RCC 7860 (cell line): Measurements from ENCODE around the gene CFAP58.

Source experiments
- DNase-seq: peaks from one replicate; pipeline ENCODE4 v3.0.0-alpha.2; 2015; ENCODE audit warnings: low spot score
- FAIRE-seq: peaks from 2 replicates; lab custom pipeline; 2012; peaks lifted over from hg19 to GRCh38; lab: Jason Lieb, UNC

The CFAP58 gene

DNA sequence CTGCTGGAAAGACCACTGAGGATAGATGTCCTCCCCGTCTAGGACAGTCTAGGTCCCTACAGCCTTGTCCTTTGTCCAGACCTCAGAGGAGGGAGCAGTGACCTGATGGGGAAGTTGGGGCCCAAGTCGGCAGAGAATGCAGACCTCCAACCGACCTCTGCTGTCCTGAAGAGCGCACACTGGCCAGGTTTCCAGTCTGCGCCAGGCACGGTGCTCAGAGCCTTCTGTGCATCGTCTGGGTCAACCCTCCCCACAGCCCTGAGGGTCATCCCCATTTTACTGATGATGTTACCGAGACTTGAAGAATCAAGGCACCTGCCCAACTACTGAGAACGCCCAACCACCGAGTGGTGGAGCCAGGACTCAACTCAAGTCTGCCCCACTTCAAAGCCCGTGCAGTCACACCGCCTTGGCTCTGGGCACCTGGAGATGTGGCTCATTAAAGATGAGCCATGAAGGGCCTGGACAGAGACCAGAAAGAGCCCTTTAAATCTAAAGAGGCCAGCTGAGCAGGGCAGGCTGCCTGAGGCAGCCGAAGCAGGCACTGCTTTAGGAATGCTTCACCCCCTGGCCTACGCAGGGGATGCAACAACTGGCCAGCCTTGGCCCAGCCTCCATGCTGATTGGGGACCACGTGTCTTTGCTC, 19.8 kb upstream of the CFAP58 start:
- FAIRE-seq, result no peak
- no peak for DNase-seq

DNA sequence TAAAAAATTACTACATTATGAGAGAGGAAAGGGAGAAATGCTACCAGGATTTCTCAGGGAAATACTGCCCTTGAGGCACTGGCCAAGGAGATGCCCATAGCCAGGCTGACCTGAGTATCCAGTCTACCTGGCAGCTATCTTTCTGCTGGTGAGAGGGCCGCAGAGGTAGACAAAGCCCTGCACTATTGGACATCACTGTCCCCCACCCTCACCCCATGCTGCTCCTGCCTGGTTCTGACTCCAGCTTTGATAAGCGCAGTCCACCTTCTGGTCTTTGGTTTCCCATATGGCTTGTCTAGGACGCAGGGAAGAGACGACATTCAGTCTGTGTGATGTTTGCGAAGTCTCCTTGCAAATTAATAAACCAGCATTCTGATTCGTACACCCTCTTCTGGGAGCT, 19.1 kb upstream of the CFAP58 start:
- DNase-seq (no peak), FAIRE-seq (no peak)

DNA sequence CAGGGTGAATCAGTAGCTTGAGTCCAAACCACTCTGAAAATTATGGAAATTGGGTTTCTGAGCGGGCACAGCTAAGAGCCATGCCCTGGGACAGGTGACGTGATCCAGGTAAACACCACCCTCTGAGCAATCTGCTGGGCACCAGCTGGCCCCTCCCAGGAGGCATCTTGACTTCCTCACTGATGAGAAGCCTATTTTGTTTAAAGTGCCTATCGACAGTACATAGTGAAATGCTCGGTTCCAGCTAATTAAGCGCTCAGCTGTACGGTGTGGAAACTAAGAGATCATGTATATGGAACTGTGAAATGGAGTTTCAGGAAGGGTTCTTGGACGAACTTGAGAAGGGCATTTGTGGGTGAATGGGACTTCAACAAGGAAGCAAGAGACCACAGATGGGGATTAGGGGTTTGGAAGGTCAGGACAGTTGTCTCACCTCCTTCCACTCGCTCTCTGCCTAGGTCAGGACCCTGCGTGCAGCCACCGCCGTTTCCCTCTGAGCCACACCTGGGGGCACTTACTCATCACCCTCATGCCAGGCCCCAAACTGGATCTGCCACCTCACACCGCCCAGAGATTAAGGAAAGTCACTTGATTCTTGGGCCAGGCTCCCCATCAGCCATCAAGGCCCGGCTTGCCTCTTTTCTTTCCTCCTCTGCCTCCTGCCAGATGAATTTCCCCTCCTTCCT, 18.5 kb upstream of the CFAP58 start:
- FAIRE-seq (no peak), DNase-seq (no peak)

DNA sequence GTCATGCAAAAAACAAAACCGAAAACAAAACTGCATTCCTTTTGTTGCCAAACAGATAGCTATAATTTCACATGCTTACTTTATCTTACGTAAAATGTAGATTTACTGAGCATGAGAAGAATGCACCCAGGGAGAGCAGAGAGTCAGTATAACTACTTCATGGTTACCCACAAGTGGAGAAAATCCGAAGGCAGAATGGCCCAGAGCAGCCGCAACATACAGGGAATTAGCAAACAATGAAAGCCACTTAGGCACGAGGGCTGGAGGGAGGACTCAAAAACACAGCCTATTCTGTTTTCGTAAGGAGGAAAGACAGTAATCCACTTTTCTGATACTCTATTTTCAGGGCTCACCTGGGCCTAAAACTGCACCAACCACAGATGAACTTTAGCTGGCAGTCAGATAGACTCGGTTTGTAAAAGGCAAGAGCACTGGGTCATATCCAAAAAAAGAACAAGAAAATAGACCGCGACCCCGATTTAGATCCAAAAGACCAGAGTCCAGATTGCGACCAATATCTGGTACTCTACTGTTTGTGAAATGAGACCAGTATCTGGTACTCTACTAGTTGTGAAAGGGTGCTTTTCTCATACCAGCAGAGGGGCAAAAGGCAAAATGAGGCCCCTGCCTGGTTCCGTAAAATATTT, 16.7 kb upstream of the CFAP58 start:
- DNase-seq (no peak), FAIRE-seq (no peak)

DNA sequence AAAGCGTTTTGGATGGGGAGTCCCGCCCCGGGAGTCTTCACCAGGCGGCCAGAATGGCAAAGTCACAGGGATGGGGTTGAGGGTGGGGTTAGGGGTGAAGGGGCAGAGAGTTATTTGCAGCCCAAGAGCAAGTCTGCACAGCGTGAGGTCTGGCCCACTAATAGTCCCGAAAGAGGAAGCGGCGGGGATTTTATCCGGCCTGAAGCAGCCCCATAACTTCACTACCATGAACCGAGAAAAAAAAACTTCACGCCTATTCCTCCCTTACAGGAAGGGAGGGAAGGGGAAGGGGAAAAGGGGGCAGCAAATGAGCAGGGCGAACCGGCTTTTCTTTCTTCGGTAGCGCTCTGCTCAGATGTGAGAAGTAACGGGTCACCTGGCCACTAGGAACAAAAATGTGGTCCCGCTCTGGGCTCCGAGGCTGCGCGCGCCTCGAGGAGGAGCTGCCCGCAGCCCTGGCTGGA, 16.1 kb upstream of the CFAP58 start:
- no peak for FAIRE-seq
- peak; percentile 14 for DNase-seq

DNA sequence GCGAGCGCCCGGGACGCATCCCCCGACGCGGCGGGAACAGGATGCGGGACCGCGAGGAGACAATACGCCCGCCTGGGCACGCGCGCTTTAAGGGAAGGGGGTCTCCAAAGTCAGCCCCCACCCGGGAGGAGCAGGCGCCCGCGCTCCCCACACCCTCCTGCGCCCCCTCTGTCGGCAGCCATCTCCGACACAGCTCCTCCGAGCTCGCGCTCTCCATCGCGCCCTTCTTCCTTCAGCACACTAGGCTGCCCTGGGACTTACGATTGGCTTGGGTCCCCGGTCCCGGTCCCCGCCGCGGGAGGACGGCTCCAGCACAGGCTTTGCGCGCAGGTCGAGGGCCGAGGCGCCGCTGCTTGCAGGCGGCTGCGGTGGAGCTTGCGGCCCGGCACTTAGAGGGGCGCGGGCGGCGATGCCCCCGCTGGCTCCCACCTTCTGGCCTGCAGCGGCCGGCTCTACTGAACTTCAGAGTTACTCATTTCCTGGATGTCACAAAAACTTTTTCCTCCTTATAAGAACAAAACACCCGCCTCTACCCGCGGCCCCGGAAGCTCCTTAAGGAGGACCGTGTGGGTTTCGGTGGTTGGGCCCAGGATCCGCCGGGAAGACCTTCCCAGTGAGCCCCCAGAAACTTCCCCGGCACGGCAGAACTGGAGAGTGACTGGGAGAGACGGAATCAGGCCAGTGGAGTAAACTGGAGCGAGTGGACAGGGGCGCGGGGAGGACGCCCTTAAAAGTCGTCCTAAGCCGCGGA, 15.5 kb upstream of the CFAP58 start, which contains the start of gene ITPRIP:
TSS of gene ITPRIP (minus strand) at position 481 of the 751 bp plus-strand sequence. CDS start 22,414 bp downstream, outside the sequence.
- DNase-seq, result peak; percentile 72
- no peak for FAIRE-seq

DNA sequence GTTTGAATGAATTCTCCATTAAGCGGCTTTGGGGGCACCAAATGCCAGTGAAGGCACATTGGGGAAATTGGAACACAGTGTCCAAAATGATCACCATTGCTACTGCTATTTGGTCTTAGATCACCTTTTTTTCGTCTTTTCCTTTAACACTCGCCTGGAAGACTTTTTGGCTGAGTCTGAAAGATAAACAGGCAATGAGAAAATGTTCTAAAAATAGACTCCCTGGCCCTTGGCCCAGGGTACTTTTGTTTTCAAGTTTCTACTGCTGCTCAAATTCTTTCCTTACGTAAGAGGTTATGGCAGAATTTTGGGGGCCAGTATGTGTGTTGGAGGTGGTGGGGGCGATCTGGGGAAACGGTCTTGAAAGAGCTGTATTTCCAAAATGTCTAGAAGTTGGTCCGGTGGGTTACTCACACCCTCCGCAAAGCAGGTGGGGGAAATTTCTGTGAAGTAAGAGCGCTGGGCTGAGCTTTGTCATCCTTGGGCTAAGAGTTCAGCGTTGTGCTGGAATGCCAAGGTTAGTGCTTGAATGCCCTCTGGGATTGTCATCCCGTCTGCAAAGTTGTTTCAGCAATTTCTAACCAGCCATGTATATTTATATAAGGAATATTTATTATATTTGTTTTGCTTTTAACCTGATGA, 14.0 kb upstream of the CFAP58 start:
- DNase-seq, result peak; percentile 49
- no peak for FAIRE-seq

DNA sequence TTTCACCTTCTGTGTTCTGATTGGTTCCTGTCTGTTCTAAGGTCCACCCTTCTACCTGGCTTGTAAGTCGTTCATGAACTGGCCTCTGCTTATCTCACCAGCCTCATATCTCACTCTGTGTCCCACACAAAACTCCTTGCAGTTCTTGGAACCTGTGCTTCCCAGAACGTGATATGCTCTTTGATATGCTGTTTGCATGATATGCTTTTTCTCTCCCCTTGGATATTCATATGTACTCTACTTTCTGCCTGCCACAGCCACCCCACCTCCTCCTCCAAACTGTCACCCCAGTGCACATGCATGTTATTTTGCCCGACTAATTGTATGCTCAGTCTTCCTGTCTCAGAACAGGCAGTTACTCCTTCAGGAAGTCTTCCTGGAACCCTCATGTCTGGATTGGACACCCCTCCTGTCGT, 13.5 kb upstream of the CFAP58 start:
- DNase-seq (no peak), FAIRE-seq (no peak)

DNA sequence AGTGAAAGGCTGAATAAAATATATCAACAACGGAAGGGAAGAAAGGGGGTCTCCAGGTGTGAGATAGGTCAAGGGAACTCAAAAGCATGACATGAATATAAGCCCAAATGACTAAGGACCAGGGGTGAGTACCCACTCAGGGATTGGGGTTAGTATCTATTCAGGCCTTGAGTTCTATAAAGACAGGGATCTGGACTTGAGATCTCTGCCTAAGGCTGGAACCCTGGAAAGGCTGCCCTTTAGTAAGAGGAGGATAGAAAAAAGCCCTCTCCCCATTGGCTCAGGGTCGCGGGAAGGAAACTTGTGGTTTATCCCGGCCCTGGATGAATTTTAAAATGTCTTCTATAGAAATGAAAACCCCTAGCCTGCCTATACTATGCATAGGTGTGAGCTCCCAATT, 13.0 kb upstream of the CFAP58 start:
- FAIRE-seq (no peak), DNase-seq (no peak)

DNA sequence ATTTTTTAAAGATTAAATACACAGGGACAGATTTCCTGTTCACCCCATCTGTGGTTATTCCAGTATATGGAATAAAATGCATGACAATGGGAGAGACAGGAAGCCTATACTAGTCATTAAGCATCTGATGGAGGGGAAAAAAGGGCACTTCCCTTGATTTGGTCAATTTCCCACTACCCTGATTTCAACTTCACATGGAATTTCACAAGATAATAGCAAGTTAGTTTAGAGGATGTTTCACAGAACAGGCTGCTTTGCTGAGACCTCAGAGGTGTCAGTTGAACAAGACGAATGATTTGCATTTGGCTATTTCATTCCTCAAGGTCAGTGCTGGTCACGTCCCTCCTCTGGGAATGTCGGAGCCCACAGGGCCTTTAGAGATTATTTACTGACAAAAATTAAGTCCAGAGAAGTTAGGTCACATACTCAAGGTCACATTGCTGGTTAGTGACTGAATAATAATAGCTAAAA, 10.7 kb upstream of the CFAP58 start:
- FAIRE-seq (no peak), DNase-seq (no peak)

DNA sequence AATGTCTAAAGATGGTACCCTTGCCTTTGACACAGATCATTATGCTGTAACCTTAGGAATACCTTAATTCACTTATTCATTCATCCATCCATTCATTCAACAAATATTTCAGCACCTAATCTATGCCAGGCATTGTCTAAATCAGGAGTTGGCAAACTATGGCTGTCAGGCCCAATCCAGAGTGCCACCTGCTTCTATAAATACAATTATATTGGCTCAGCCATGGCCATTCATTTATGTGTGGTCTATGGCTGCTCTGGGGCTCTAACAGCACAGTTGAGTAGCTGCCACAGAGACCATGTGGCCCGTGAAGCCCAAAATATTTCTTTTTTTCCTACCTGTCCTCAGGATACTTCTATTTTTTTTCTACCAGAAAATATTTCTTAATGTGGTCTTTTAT, 9.4 kb upstream of the CFAP58 start:
- FAIRE-seq (no peak), DNase-seq (no peak)

DNA sequence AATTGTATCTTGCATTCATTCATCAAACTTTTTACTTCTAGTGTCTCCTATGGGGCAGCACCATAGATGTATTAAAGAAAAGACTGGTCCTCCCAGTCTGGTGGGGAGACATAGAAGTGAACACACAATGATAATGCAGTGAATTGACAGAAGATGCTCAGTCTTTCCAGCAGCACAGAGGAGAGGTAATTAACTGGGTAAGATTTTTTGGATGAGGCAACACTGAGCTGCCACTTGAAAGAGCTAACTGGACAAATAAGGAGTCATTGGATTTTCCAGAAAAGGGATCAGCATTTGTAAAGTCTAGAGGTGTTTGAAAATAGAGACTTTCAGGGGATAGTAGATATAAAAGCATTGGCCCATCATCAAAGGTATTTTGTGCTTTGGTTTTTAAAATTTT, 8.1 kb upstream of the CFAP58 start:
- DNase-seq (no peak), FAIRE-seq (no peak)

DNA sequence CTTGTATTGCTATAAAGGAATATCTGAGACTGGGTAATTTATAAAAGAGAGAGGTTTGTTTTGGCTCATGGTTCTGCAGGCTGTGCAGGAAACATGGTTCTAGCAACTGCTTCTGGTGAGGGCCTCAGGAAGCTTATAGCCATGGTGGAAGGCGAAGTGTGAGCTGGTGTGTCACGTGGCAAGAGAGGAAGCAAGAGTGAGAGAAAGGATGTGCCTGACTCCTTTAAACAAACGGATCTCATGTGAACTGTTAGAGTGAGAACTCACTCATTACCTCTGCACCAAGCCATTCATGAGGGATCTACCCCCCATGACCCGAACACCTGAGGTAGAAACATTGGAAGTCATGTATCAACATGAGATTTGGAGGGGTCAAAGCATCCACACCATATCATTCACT, 7.7 kb upstream of the CFAP58 start:
- no peak for FAIRE-seq

DNA sequence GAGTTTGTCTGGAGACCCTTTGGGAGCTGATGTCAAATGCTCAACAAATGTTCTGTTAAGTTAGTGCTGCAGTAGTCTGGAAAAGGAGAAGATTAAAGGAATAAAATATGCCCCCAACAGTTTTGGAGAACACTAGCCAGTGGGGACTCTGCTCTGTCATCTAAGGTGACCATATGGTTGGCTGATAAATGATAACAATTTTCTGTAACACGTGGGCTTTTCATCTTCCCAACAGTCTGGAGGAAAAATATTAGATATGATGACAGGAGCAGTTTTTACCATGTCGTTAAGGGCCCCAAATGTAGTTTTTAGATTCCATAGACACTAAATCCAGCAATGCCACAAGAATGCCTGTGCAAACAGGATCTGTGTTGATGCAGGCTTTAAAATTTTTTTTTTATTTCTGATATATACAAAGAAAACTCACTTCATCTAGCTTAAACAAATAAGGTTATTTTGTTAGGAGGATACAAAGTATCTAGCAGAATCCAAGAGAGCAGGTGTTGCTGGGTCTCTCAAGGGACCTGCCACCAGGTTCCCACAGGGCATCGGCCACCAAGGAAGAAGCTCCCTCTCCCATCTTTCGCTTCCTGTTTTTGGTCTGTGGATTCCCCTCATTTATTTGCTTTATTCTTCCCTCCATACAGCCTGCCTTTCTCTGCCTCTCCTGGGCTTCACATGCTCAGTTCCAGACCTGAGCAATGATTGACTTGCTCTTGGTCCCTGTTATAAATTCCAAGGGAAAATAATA, 6.2 kb upstream of the CFAP58 start:
- no peak for FAIRE-seq
- DNase-seq, result no peak

More for the DNA sequence above, 7.7 kb upstream of the CFAP58 start:
- DNase-seq, result no peak

DNA sequence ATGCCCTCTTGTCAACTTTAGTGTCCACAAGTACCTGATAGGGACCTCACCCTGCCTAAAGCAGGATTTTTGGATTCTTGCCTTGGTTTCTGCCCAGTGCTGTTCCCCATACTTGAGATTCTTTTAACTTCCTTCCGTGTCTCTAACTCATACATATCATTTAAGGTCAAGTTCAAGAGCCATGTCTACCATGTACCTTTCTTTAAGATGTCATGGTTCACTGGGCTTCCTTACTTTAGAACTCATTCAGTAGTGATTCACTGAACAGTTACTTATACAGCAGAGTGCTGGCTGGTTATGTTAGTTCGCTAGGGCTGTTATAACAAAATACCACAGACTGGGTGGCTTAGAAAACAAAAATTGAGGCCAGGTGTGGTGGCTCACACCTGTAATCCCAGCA, 5.0 kb upstream of the CFAP58 start:
- DNase-seq (peak; percentile 11), FAIRE-seq (no peak)

DNA sequence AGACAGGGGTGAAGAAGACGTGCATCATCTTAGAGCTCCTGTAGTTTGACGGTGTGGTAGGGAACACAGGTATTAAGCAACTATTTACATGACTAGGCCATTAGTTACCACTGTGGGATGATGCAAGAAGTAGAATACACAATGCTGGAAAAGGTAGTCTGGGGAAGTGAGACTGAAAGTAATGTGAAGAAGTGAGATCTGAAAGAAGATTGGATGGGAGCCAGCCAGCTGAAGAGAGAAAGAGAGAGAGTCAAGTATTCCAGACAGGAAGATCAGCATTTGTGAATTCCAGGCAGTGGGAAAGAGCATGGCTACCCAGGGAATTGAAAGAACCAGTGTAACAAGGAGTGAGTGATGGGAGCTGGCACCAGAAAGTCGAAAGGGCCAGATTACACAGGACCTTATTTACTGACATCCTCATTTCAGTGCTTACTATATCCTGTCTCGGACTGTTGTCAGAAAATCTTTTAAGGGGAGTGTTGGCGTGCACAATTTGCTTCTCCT, 4.0 kb upstream of the CFAP58 start:
- DNase-seq (peak; percentile 14), FAIRE-seq (no peak)

DNA sequence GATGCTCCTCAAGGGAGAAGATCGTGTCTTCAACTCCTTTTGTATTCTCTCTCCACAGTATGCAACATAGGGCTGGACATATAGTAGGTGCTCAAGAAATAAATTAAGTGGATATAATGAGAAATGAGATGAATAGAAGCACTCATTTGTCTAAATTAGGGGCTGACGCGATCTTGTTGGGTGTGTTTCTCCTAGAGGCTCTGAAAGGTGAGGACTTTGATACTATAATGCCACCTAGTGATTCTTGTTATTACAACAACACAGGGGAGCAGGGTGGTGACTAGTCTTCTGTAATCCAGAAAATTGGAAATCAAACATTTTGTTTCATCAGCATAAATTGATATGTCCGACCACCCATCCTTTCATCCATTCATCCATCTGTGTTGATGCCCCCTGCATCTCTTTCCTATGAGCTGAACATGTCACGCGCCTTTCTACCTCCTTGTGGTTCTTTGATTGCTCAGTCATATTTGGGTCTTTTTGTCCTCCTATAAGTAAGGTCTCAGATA, 3.5 kb upstream of the CFAP58 start:
- FAIRE-seq, result peak; percentile 36
- DNase-seq, result peak; percentile 47

DNA sequence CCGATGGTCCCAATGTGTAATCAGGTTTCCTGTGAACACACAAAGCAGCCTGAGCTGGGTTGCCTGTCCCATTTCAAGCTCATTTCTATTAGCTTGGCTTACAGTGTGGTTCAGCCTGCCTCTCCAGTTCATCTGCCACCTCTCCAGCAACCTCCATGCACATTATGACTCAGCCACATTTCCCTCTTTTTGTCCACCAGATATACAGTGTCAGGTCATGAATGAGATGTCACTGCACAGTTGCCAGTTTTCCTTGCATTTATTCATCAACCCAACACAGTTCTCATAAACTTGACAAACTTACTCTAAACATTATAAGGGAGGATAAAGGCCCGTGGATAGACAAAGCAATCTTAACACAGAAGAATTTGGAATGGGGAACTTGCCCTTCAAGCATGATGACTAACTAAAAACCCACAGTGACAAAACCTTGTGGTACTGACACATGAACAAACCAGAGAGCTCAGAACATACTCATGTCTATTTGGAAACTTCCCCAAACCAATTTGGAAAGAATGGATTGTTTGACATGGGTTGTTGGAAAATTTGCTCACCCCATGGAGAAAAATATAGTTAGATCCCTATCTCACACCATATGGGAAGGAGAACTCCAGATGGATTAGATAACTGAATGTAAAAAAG, 2.5 kb upstream of the CFAP58 start:
- FAIRE-seq (no peak), DNase-seq (peak; percentile 21)

DNA sequence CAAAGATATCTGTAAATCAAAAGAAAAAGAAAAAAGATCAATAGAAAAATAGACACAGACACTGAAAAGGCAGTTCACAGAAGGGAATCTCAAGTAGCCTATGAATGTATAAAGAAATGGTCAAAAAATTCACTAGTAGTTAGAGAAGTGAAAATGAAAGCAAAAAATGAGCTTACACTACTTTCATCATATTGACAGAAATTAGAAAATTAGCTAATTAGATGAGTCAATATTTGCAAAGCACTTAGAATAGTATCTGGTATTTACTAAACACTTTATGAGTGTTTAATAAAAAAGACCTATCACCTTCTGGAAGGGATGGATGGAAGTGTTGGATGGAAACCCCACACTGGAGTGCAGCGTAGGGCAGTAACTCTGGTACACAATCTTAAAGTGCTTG, 1.7 kb upstream of the CFAP58 start:
- FAIRE-seq, result no peak

More for the DNA sequence above, 1.7 kb upstream of the CFAP58 start:
- no peak for DNase-seq
